PC-3 (cell line): ENCODE data around the gene LAMB2. TPM values are rescaled to one million over a fixed set of nuclear protein-coding genes. Genes with fewer than 3 reads are reported as not detected.

Source experiments
- ATAC-seq: fragments of 200-7000 bp; cut with Tn5 transposase; 2 replicates; pipeline ENCODE4 v1.9.1; 2020; ENCODE audit warnings: mild to moderate bottlenecking, moderate library complexity
- Bru-seq: library from RNA; stranded (reverse); fragments of 400-500 nt; gene quantifications from one replicate; lab custom pipeline; 2021; lab: Mats Ljungman, UMichigan
- BruChase-seq, 2 experiments: library from RNA; stranded (reverse); fragments of 400-500 nt; gene quantifications; one replicate each; lab custom pipeline; 2021; lab: Mats Ljungman, UMichigan
- BruUV-seq: library from RNA; stranded (reverse); fragments of 400-500 nt; replicated peaks from 2 replicates; lab custom pipeline; 2021; lab: Mats Ljungman, UMichigan
- CTCF ChIA-PET: fragments of 300-600 bp; sonication (Branson Sonifier 250); formaldehyde crosslinking; loops from one replicate; lab custom pipeline; 2022; ENCODE audit warnings: antibody characterized with exemption; lab: Charles Lee
- POLR2A ChIA-PET: fragments of 300-600 bp; sonication (Branson Sonifier 250); formaldehyde crosslinking; loops from one replicate; lab custom pipeline; 2022; ENCODE audit warnings: antibody characterized with exemption; ENCODE audit not compliant: unreplicated experiment; lab: Charles Lee
- DNase-seq: peaks from one replicate; pipeline ENCODE4 v3.0.0-alpha.2; 2015
- H2AFZ ChIP-seq: fragments of 300-600 bp; sonication (generic); 2 replicates; pipeline ENCODE4 v1.6.0; 2016; ENCODE audit warnings: antibody characterized with exemption, low read length
- H3F3A ChIP-seq: fragments of 300-600 bp; sonication (generic); one replicate; pipeline ENCODE4 v1.6.0; 2017; ENCODE audit warnings: antibody characterized with exemption, low read length, control low read depth, mild to moderate bottlenecking; ENCODE audit not compliant: unreplicated experiment
- H3K27ac ChIP-seq: fragments of 300-600 bp; sonication (generic); 2 replicates; pipeline ENCODE4 v1.5.1; 2016; ENCODE audit warnings: mild to moderate bottlenecking, low read length
- H3K27me3 ChIP-seq: fragments of 300-600 bp; sonication (generic); 2 replicates; pipeline ENCODE4 v1.6.1; 2016; ENCODE audit warnings: low read length, mixed read lengths
- H3K36me3 ChIP-seq: fragments of 300-600 bp; sonication (generic); 2 replicates; pipeline ENCODE4 v1.6.1; 2016; ENCODE audit warnings: low read depth, mixed run types, low read length, mixed read lengths
- H3K4me1 ChIP-seq: fragments of 300-600 bp; sonication (generic); 2 replicates; pipeline ENCODE4 v1.5.1; 2016; ENCODE audit warnings: low read length; ENCODE audit not compliant: insufficient read depth
- H3K4me2 ChIP-seq: fragments of 300-600 bp; sonication (generic); 2 replicates; pipeline ENCODE4 v1.6.0; 2016; ENCODE audit warnings: low read length
- H3K4me3 ChIP-seq: fragments of 300-600 bp; sonication (generic); 2 replicates; pipeline ENCODE4 v1.5.1; 2016; ENCODE audit warnings: mild to moderate bottlenecking, low read length, mixed read lengths
- H3K79me2 ChIP-seq: fragments of 300-600 bp; sonication (generic); 2 replicates; pipeline ENCODE4 v1.6.1; 2017; ENCODE audit warnings: low read length, mixed read lengths
- H3K9ac ChIP-seq: fragments of 300-600 bp; sonication (generic); 2 replicates; pipeline ENCODE4 v1.6.0; 2016; ENCODE audit warnings: mild to moderate bottlenecking, low read length
- H3K9me2 ChIP-seq: fragments of 300-600 bp; sonication (generic); replicated peaks from 2 replicates; pipeline ENCODE4 v1.6.1; 2016; ENCODE audit warnings: mixed run types, low read length, mixed read lengths
- H3K9me3 ChIP-seq: fragments of 300-600 bp; sonication (generic); 2 replicates; pipeline ENCODE4 v1.6.1; 2016; ENCODE audit warnings: low read length, mixed read lengths
- H4K20me1 ChIP-seq: fragments of 300-600 bp; sonication (generic); 2 replicates; pipeline ENCODE4 v1.6.1; 2016; ENCODE audit warnings: low read length, mixed read lengths
- CTCF ChIP-seq: fragments of 300-600 bp; sonication (generic); conservative IDR thresholded peaks from 2 replicates; pipeline ENCODE4 v1.5.1; 2017; ENCODE audit warnings: antibody characterized with exemption, low read depth, mild to moderate bottlenecking, low read length
- EZH2 ChIP-seq: fragments of 300-600 bp; sonication (generic); IDR thresholded peaks from one replicate; pipeline ENCODE4 v1.6.1; 2017; ENCODE audit warnings: antibody characterized with exemption, mild to moderate bottlenecking, low read length; ENCODE audit not compliant: unreplicated experiment
- EZH2phosphoT487 ChIP-seq: fragments of 300-600 bp; sonication (generic); IDR thresholded peaks from 2 replicates; pipeline ENCODE4 v1.6.1; 2018; ENCODE audit warnings: mild to moderate bottlenecking, antibody characterized with exemption, low read length, borderline replicate concordance
- intact Hi-C: fragments of 100-400 bp; cut with micrococcal nuclease; formaldehyde crosslinking; loops from 2 replicates; pipeline ENCODE4 v1.9.0; 2023
- long read RNA-seq: library from polyadenylated mRNA; unstranded; transcript quantifications from one replicate; pipeline ENCODE4 v2.0.0, GENCODE V29; 2021; ENCODE audit not compliant: unreplicated experiment
- total RNA-seq: library from RNA; depleted of rRNA; stranded (reverse); fragments of >200 nt; gene quantifications from 2 replicates; pipeline ENCODE4 v1.2.3, GENCODE V29; 2014; rRNA removed

LAMB2 gene
- total RNA-seq (240 and 365 TPM in 2 replicates), Bru-seq, nascent RNA (percentile 89 among the genes with signal in this experiment), BruChase-seq, experiment 1, labeled RNA remaining after a 6-hour chase (percentile 98 among the genes with signal in this experiment), BruChase-seq, experiment 2, labeled RNA remaining after a 2-hour chase (percentile 95 among the genes with signal in this experiment)
- long read RNA-seq, full-length matches to known transcripts = 191 of 864 reads
- long read RNA-seq, partial matches to known transcripts = 587 of 864 reads
- long read RNA-seq, other reads (novel, unspliced or antisense) = 86 of 864 reads

GRCh38 chr3:49132437-49133225, at the start of gene LAMB2:
Gene LAMB2 (minus strand): TSS chr3:49133050. CDS start chr3:49132867, 183 bp downstream.
- TF ChIP-seq EZH2 (no peak), EZH2phosphoT487 (no peak), CTCF (no peak; the same call in 1 of the 2 replicates)
- Histone ChIP-seq H3K9ac (peak within 1 kb of the TSS; percentile 89), H3F3A (no peaks in the 10 kb centered on the region), H3K79me2 (peaks cover 25% of the 10 kb centered on the region), H3K27ac (peak within 1 kb of the TSS; percentile 93), H3K4me2 (peak within 1 kb of the TSS; percentile 99), H2AFZ (peak within 1 kb of the TSS; percentile 94), H3K4me3 (peak within 1 kb of the TSS; percentile 91), H4K20me1 (no peaks in the 10 kb centered on the region), H3K9me2 (no peaks in the 10 kb centered on the region), H3K9me3 (no peaks in the 10 kb centered on the region), H3K36me3 (peaks cover 5% of the 10 kb centered on the region; the same call in 1 of the 2 replicates), H3K4me1 (peaks cover 12% of the 10 kb centered on the region), H3K27me3 (no peaks in the 10 kb centered on the region)
- intact Hi-C loops = loop anchor here (1.0 to 5.0 kb wide), 3 partner anchors 38 to 280 kb away; partner anchors contain the start of genes KLHDC8B, QRICH1, RHOA and TCTA
- BruUV-seq = TSS peak; percentile 86
- ChIA-PET POLR2A (interaction anchor here (0.5 to 0.9 kb wide), 5 partner anchors 12 to 214 kb away, joined by 3 to 4 read pairs (median 3); partner anchors contain the start of genes ARIH2 and WDR6), CTCF (interaction anchor here (0.6 to 0.9 kb wide), 3 partner anchors 39 to 407 kb away, joined by 3 to 4 read pairs (median 3); partner anchors contain the start of gene QRICH1)
- ATAC-seq = peak; percentile 66
- DNase-seq = peak; percentile 82

GRCh38 chr3:49181351-49181750, 48.5 kb upstream of the LAMB2 start:
- no peak overlapping the region for H3K4me2 ChIP-seq
- H3K27ac ChIP-seq = no peak overlapping the region
- no peak overlapping the region for H3K9ac ChIP-seq
- intact Hi-C loops = no loop called here
- no peaks in the 10 kb centered on the region for H3K9me2 ChIP-seq
- CTCF ChIA-PET = no interaction called here
- no peaks in the 10 kb centered on the region for H3K27me3 ChIP-seq
- POLR2A ChIA-PET = no interaction called here
- H3K4me1 ChIP-seq = no peaks in the 10 kb centered on the region
- no TSS peak for BruUV-seq
- H4K20me1 ChIP-seq = no peaks in the 10 kb centered on the region
- H3K79me2 ChIP-seq = no peaks in the 10 kb centered on the region
- no peak overlapping the region for H2AFZ ChIP-seq
- H3K4me3 ChIP-seq = no peak overlapping the region
- ATAC-seq (no peak), DNase-seq (no peak)
- H3F3A ChIP-seq = no peaks in the 10 kb centered on the region
- H3K9me3 ChIP-seq = no peaks in the 10 kb centered on the region
- TF ChIP-seq CTCF = no peak
- no peak for TF ChIP-seq EZH2phosphoT487
- no peak for TF ChIP-seq EZH2
- no peaks in the 10 kb centered on the region for H3K36me3 ChIP-seq
